ENCODE measurements around the gene CATSPERD.

The CATSPERD gene

GRCh38 chr19:5820785-5821184 lies 100.3 kb downstream of the CATSPERD start:
- DNase-seq (ENCODE audit: extremely low read depth, low read depth): no peak
- no peak for TF ChIP-seq CTCF (IDR thresholded peaks at IDR 0.05; ENCODE audit: low read depth, low read length)

- TF ChIP-seq CTCF (IDR thresholded peaks at IDR 0.05; ENCODE audit: low read depth, low read length): no peak
- DNase-seq (ENCODE audit: extremely low read depth, low read depth): no peak
These were observed 101.2 kb downstream of the CATSPERD start for GRCh38 chr19:5821521-5822180.

GRCh38 chr19:5822181-5822844 lies 101.9 kb downstream of the CATSPERD start:
- no peak for TF ChIP-seq CTCF (IDR thresholded peaks at IDR 0.05; ENCODE audit: low read depth, low read length)
- no peak for DNase-seq (ENCODE audit: extremely low read depth, low read depth)

- no peak; the same call in 1 of the 2 replicates for TF ChIP-seq CTCF (IDR thresholded peaks at IDR 0.05; ENCODE audit: low read depth, low read length)
- no peak for DNase-seq (ENCODE audit: extremely low read depth, low read depth)
These were observed 103.3 kb downstream of the CATSPERD start for GRCh38 chr19:5823579-5824281.

GRCh38 chr19:5824751-5825150 lies 104.3 kb downstream of the CATSPERD start:
- DNase-seq (ENCODE audit: extremely low read depth, low read depth): no peak

GRCh38 chr19:5825178-5825577 lies 104.7 kb downstream of the CATSPERD start:
- no peak for DNase-seq (ENCODE audit: extremely low read depth, low read depth)
- no peak for TF ChIP-seq CTCF (IDR thresholded peaks at IDR 0.05; ENCODE audit: low read depth, low read length)

More at GRCh38 chr19:5824751-5825150, 104.3 kb downstream of the CATSPERD start:
- TF ChIP-seq CTCF (IDR thresholded peaks at IDR 0.05; ENCODE audit: low read depth, low read length): no peak
